Thymus (tissue), 14 donors: ENCODE results near the gene DGAT2. TPM values are rescaled to one million over a fixed set of nuclear protein-coding genes. Genes with fewer than 3 reads are reported as not detected.

Source experiments
- DNase-seq, 9 donors: peaks; one replicate each; pipeline ENCODE4 v3.0.0-alpha.2; 2013; ENCODE audit warnings: low spot score in 9 of 9, low read depth in 6 of 9, missing footprints in 1 of 9
- H3K27ac ChIP-seq, 2 donors: one replicate each; pipeline ENCODE4 v1.5.1; 2013; ENCODE audit warnings: control low read depth in 1 of 2, low read depth in 1 of 2, low read length in 1 of 2, mild to moderate bottlenecking in 1 of 2, moderate library complexity in 1 of 2
- H3K27me3 ChIP-seq, 2 donors: one replicate each; pipeline ENCODE4 v1.5.1; 2013; ENCODE audit warnings: low read length in 1 of 2; ENCODE audit not compliant: control insufficient read depth in 2 of 2, insufficient read depth in 1 of 2
- H3K36me3 ChIP-seq, 2 donors: one replicate each; pipeline ENCODE4 v1.5.1; 2013; ENCODE audit warnings: low read length in 1 of 2, mild to moderate bottlenecking in 1 of 2, moderate library complexity in 1 of 2; ENCODE audit not compliant: control insufficient read depth in 2 of 2, insufficient read depth in 2 of 2
- H3K4me1 ChIP-seq, 2 donors: one replicate each; pipeline ENCODE4 v1.5.1; 2013; ENCODE audit warnings: low read length in 2 of 2; ENCODE audit not compliant: control insufficient read depth in 2 of 2, insufficient read depth in 2 of 2
- H3K4me3 ChIP-seq, 2 donors: one replicate each; pipeline ENCODE4 v1.5.1; 2013; ENCODE audit warnings: low read length in 2 of 2, control low read depth in 1 of 2, mild to moderate bottlenecking in 1 of 2
- H3K9me3 ChIP-seq, 2 donors: one replicate each; pipeline ENCODE4 v1.5.1; 2013; ENCODE audit warnings: low read length in 1 of 2, mild to moderate bottlenecking in 1 of 2; ENCODE audit not compliant: control insufficient read depth in 2 of 2, insufficient read depth in 1 of 2
- WGBS: extraction: QIAGEN DNeasy Blood & Tissue Kit; methylation state at CpG from one replicate; pipeline ENCODE4 v1.1.7; 2013; 5-methylcytosine and 5-hydroxymethylcytosine counted together
- long read RNA-seq, 10 donors: transcript quantifications; one replicate each; lab custom pipeline, GENCODE V29; 2026
- polyA plus RNA-seq: library from polyadenylated mRNA; stranded (reverse); fragments of 200-250 nt; gene quantifications from one replicate; pipeline ENCODE4 v1.2.3, GENCODE V29; 2013
- total RNA-seq: library from RNA; stranded (reverse); fragments of 120-200 nt; gene quantifications from one replicate; pipeline ENCODE4 v1.2.4, GENCODE V29; 2013
- donor health status: healthy.

DGAT2 gene, protein sequence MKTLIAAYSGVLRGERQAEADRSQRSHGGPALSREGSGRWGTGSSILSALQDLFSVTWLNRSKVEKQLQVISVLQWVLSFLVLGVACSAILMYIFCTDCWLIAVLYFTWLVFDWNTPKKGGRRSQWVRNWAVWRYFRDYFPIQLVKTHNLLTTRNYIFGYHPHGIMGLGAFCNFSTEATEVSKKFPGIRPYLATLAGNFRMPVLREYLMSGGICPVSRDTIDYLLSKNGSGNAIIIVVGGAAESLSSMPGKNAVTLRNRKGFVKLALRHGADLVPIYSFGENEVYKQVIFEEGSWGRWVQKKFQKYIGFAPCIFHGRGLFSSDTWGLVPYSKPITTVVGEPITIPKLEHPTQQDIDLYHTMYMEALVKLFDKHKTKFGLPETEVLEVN
- total RNA-seq: 8.5 TPM
- polyA plus RNA-seq: 5.3 TPM
- long read RNA-seq, donor 1: 0 reads
- long read RNA-seq, donor 2: 0 reads
- long read RNA-seq, donor 3, partial matches to known transcripts: 0 of 3 reads
- long read RNA-seq, donor 3, other reads (novel, unspliced or antisense): 0 of 3 reads
- long read RNA-seq, donor 4, transcript DGAT2-201 (8 exons, 2,453 nt): major isoform, 5 of 6 reads
- long read RNA-seq, donor 4, partial matches to known transcripts: 0 of 6 reads
- long read RNA-seq, donor 4, other reads (novel, unspliced or antisense): 0 of 6 reads
- long read RNA-seq, donor 5, transcript DGAT2-201 (8 exons, 2,453 nt): major isoform, 8 of 9 reads
- long read RNA-seq, donor 5, partial matches to known transcripts: 0 of 9 reads
- long read RNA-seq, donor 5, other reads (novel, unspliced or antisense): 0 of 9 reads
- long read RNA-seq, donor 6, partial matches to known transcripts: 0 of 3 reads
- long read RNA-seq, donor 6, other reads (novel, unspliced or antisense): 0 of 3 reads
- long read RNA-seq, donor 7, transcript DGAT2-201 (8 exons, 2,453 nt): major isoform, 5 of 5 reads
- long read RNA-seq, donor 7, partial matches to known transcripts: 0 of 5 reads
- long read RNA-seq, donor 7, other reads (novel, unspliced or antisense): 0 of 5 reads
- long read RNA-seq, donor 8, partial matches to known transcripts: 0 of 3 reads
- long read RNA-seq, donor 8, other reads (novel, unspliced or antisense): 0 of 3 reads
- long read RNA-seq, donor 9, partial matches to known transcripts: 0 of 1 reads
- long read RNA-seq, donor 9, other reads (novel, unspliced or antisense): 0 of 1 reads
- long read RNA-seq, donor 10, transcript DGAT2-201 (8 exons, 2,453 nt): major isoform, 8 of 9 reads
- long read RNA-seq, donor 10, partial matches to known transcripts: 0 of 9 reads
- long read RNA-seq, donor 10, other reads (novel, unspliced or antisense): 0 of 9 reads

DNA sequence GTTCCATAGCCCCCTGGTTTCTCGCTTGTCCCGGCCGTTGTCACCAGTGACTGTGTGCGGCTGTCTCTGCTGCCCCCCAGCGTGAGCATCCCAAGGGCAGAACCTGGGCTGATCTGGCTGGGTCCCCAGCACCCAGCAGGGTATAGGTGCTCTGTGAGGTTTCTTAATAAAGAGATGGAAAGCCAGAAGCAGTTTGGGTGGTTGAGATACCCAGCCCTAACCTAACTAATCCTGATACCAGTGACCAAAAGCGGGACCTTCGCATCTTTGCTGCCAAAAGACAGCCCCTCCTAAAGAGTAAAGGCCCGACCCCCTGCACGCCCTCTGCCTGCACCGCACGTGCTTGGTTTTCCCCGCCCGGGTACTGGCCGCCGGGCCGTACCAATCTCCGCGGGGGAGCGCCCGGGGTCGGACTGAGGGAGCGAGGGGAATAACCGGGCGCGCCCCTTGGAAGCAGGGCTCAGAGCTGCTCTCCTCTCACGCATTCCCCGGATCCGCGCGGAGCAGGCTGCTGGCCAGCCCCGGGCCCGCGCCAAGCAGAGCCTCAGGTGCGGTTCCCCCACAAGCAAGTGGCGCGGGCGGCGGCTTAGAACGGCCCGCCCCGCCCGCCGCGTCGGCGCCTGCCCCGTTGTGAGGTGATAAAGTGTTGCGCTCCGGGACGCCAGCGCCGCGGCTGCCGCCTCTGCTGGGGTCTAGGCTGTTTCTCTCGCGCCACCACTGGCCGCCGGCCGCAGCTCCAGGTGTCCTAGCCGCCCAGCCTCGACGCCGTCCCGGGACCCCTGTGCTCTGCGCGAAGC is at the start of gene DGAT2:
DGAT2 (plus strand) TSS at position 667 of the 797 bp plus-strand sequence. CDS start 214 bp downstream, outside the sequence.
- Histone ChIP-seq H3K27me3 (peaks cover 31 to 41% of the 10 kb centered on the region in 2 donors), H3K4me1 (peaks cover 8 to 17% of the 10 kb centered on the region in 2 donors), H3K4me3 (peak within 1 kb of the TSS; percentile 32 to 58), H3K36me3 (no peaks in the 10 kb centered on the region), H3K27ac (peak within 1 kb of the TSS in 1 of 2 donors; percentile 3), H3K9me3 (no peaks in the 10 kb centered on the region)
- DNase-seq: peak; percentile 41 to 88 (median 68)
- 3% methylated on average over 66 of the region's 66 CpGs for whole genome bisulfite sequencing

GRCh38 chr11:75719340-75720239 is 49.0 kb upstream of the DGAT2 start:
- Histone ChIP-seq H3K4me3 (no peak overlapping the region), H3K36me3 (no peaks in the 10 kb centered on the region), H3K27ac (no peak overlapping the region), H3K4me1 (peaks cover 0 to 4% of the 10 kb centered on the region in 2 donors), H3K9me3 (no peaks in the 10 kb centered on the region), H3K27me3 (no peaks in the 10 kb centered on the region)
- DNase-seq: no peak
- 96% methylated on average over 14 of the region's 14 CpGs for WGBS

DNA sequence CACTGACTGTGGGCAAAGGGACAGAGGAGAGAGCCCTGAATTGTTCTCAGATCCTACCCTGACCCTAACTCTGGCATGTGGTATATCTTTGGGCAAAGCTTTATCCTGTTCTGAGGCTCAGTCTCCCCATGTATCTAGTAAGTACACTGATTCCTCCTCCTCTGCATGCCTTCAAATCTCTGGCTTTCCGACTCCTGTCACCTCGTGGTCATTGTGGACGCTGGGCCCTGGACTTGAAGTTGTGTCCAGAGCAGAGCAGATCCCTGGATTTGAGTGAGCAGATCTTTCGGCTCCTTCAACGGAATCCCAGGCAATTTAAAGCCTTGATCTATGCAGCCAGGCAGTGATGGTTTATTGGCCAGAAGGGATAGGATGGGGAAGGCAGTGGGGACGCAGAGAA is 47.9 kb upstream of the DGAT2 start:
- no peak for DNase-seq
- H3K4me1 ChIP-seq: peaks cover 0 to 4% of the 10 kb centered on the region in 2 donors
- 95% methylated on average over 6 of the region's 6 CpGs for WGBS
- no peak overlapping the region for H3K4me3 ChIP-seq
- H3K27ac ChIP-seq: no peak overlapping the region
- H3K27me3 ChIP-seq: no peaks in the 10 kb centered on the region
- no peaks in the 10 kb centered on the region for H3K9me3 ChIP-seq
- no peaks in the 10 kb centered on the region for H3K36me3 ChIP-seq

GRCh38 chr11:75721852-75722668 is 46.5 kb upstream of the DGAT2 start:
- 93% methylated on average over 14 of the region's 14 CpGs for WGBS
- DNase-seq: no peak
- Histone ChIP-seq H3K4me1 (peaks cover 0 to 4% of the 10 kb centered on the region in 2 donors), H3K9me3 (no peaks in the 10 kb centered on the region), H3K27me3 (no peaks in the 10 kb centered on the region), H3K4me3 (no peak overlapping the region), H3K27ac (no peak overlapping the region), H3K36me3 (no peaks in the 10 kb centered on the region)

DNA sequence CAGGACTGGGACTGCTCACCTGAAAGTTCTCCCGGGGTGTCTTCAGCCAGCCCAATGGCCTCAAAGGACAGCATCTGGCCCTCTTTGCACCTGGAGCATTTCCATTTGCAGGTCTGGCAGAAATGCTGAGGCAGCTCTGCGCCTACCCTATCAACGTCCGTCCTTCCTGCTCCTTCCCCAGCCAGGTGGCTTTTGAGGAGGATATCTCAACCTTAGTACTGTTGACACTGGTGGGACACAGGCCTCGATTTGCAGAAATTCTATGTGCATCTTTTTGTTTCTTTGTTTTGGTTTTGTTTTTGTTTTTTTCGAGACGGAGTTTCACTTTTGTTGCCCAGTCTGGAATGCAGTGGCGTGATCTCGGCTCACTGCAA is 45.9 kb upstream of the DGAT2 start:
- DNase-seq: no peak
- Histone ChIP-seq H3K4me3 (no peak overlapping the region), H3K4me1 (peaks cover 0 to 4% of the 10 kb centered on the region in 2 donors), H3K27me3 (no peaks in the 10 kb centered on the region), H3K27ac (no peak overlapping the region), H3K9me3 (no peaks in the 10 kb centered on the region), H3K36me3 (no peaks in the 10 kb centered on the region)
- WGBS: 93% methylated on average over 9 of the region's 9 CpGs

DNA sequence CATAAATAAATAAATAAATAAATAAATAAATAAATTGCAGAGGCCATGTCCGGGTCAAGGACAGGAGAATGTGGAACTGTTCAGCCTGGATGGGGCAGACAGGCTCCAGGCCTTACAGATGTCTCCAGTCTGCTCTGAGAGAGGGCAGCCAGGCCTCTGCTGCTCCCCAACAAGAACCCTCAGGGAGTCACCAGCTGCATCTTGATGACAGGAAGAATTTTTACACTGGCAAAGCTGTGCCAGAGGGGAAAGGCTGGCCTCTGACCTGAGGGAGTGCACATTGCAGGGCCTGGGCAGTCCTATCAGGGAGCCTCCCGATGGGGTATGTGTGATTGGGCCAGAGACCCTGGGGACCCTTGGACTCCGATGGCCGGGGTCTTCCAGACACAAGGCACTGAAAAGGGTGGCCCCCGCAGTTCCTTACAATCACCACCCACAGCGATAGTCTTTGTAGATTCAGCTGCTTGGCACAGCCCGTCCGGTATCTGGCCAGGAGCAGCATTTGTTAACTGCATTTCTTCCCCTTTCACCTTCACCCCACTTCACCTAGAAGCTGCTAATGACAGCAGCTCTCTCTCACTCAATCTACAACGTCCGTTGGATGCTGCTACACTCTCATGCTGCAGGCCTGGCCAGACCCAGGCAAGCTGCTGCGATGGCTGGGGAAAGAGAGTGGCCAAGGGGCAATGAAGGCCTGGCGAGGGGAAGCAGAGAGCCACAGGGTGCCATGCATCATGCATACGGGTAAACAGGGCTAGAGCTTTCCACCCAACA is 42.8 kb upstream of the DGAT2 start:
- Histone ChIP-seq H3K36me3 (no peaks in the 10 kb centered on the region), H3K4me1 (peaks cover 0 to 4% of the 10 kb centered on the region in 2 donors), H3K4me3 (no peak overlapping the region), H3K9me3 (no peaks in the 10 kb centered on the region), H3K27me3 (no peaks in the 10 kb centered on the region), H3K27ac (no peak overlapping the region)
- WGBS: 96% methylated on average over 13 of the region's 13 CpGs
- DNase-seq: no peak

- H3K27me3 ChIP-seq: no peaks in the 10 kb centered on the region
- WGBS: over 99% methylated on average over 2 of the region's 2 CpGs
- no peak overlapping the region for H3K27ac ChIP-seq
- H3K4me3 ChIP-seq: no peak overlapping the region
- DNase-seq: no peak
- no peaks in the 10 kb centered on the region for H3K9me3 ChIP-seq
- H3K36me3 ChIP-seq: no peaks in the 10 kb centered on the region
- peaks cover 0 to 2% of the 10 kb centered on the region in 2 donors for H3K4me1 ChIP-seq
Observed at GRCh38 chr11:75728992-75729391, 39.6 kb upstream of the DGAT2 start.
